HG03354 (cell line): ENCODE data around the gene EOMES.

Source experiments
- ATAC-seq: cut with Tn5 transposase; IDR thresholded peaks from one replicate; pipeline ENCODE4 v1.9.1; 2021; ENCODE audit warnings: mild to moderate bottlenecking; ENCODE audit not compliant: unreplicated experiment, poor library complexity, severe bottlenecking

Gene EOMES

DNA sequence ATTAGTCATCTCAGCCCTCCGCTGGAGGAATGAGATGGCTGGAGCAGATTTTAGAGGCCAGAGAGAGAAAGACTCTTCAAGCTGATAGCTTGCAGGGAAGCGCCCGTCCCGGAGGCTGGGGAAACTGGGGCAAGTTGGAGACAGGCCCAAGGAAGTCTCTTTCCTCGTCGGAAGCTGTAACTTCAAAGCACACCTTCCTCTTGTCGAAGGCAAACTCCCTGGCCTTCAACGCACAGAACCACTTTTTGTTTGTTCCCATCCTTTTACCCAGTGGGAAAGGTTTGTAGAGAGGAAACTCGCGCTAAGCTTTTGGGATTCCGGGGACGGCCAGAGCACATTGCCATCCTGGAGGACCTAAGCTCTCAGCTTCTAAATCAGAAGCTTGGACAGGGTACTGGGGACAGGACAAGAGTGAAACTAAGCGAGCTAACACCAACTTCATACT is 900 bp upstream of the EOMES start:
- ATAC-seq = no peak

DNA sequence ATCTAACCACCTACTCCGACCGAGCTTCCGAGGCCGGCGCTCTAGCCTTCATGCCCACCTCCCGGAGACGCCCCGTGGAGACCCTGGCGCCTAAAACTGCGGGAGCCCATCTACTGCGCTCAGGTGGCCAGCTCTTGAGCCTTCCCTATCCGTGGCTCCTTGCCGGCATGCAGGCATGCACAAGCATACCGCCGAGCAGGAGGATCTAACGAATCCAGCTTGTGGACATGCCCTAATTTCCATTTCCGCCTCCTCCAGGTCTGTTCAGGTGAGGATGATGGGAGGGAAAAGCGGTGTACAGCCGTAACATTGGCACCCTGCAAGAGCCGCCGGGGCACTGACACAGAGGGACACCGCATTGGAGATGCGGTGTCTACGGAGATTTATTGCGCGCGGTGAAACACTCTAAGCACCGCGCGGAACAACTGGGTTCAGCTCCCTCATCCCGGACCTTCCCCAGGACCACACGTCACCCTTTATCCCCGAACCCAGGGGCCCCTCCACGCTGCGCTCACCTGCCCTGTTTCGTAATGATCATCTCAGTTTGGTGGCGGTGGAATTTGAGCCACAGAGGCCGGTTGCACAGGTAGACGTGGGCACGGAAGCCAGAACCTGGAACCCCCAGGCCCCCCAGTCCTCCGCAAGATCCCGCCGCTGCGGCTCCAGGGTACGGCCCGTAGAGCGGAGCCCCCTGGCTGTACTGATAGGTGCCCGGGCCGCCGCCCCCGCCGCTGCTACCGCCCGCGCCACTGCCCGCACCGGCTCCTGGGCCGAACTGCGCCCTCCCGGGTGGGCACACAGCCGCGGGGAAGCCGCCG is 1.0 kb downstream of the EOMES start:
- no peak for ATAC-seq

DNA sequence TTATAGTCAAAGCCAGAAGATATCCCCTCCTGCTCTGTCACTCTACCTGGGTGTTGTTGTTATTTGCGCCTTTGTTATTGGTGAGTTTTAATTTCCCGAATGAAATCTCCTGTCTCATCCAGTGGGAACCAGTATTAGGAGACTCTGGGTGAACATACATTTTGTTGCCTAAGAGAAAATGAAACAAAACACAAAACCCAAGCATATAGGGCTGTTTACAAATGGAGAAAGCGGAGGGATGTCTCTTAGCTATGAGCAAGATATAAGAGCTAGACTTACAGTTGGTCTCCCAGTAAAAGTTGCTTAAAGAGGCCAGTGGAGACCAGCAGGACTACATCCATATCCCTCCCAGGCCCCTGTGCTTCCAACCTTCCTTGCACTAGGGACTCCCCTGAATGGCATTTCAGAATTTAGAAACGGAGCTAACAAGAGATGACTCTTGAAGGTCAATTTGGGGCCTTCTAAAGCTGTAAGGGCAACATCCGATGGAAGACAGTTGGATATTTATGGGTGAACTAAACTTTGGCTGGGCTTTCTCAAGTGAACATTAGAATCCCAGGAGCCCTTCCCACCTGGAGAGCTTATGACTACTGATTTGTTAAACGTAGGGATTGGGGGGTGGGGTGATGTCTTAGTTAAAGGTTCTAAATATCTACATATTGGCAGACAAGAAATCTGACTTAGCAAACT is 2.7 kb downstream of the EOMES start:
- ATAC-seq = no peak

DNA sequence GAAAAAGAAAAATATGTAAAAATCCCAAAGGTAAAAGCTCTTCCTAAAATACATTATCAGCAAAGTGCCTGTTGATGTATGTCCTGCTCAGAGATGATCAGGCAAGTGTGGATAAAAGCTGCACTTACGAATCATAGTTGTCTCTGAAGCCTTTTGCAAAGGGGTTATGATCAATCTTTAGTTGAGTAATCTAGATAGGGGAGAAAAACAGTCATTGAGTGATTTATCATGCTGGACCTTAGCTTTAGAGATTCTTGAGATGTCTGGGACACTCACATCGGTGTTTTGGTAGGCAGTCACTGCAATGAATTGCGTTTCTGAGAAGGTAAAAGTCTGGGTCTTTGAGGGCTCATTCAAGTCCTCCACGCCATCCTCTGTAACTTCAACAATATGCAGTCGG is 3.7 kb downstream of the EOMES start:
- no peak for ATAC-seq

DNA sequence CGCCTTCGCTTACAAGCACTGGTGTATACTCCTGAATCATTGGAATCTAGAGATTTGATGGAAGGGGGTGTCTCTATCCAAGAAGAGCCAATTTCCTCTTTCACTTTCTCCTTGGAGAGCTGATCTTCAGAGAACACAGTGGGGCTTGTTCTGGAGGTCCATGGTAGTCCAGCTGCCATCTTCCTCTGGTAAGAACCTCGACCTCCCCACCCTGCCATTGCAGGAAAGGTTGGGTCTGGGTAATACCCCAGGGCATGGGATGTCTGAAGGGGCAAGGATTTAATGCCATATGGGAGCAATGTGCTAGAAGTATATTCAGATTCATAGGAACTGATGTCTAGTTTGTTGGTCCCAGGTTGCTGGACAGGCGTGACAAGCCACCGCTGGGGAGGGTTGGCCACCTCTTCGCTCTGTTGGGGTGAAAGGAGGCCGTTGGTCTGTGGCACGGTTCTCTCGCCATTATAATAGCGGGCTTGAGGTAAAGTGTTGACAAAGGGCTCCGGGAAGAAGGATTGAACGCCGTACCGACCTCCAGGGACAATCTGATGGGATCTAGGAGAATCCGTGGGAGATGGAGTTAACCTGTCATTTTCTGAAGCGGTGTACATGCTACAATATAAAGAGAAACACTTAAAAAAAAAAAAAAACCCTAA is 4.8 kb downstream of the EOMES start:
- no peak for ATAC-seq

DNA sequence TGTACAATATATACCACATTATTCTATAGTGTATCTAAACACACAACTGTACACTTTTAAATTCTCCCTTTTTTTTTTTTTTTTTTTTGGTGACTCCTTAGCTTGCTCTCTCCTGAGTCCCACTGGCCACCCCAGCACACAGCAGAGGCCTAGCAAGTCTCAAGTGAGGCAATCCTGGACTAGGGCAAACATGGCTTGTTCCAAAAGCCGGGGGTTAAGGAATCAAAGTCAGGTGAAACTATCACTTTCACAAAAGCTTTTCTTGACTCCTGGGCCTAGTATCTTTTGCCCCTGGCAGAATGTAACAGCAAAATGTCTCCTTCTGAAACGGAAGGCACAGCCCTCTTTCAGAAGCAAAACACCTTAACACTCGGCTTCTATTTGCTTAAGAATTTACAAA is 5.8 kb downstream of the EOMES start:
- ATAC-seq = no peak

DNA sequence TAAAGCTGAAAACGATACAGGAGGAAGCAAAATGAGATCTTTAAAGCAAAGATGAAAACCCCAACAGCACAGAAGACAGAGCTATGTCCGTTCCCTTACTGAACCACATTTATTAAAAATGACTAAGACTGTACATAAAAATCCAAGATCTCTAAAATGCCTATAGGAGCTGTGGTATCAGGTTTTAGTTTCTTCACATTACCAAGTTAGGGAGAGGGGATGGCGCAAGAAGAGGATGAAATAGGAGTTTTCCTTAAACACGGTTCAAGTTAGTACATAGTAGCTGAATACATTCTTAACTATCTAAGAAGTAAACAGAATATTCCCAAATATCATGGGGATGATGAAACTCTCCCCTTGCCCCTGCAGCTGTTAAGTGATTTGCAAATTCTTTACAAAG is 6.3 kb downstream of the EOMES start:
- ATAC-seq = no peak

DNA sequence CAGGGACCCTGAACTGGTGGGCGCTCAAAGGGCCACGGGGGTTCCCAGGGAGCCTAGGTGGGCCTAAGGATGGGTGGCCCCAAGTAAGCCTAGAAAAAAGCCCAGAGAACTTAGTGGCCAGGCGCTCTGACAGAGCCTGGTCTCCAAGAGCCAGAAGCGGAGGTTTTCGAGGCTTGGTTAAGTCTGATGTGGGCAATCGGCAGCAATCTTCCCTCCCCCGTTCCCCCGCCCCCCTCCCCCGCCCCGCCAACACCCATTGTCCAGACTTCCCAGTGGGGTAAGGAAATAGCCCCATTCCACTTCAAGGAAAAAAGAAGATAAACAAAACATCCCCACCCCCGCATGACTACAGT is 6.7 kb downstream of the EOMES start:
- no peak for ATAC-seq

DNA sequence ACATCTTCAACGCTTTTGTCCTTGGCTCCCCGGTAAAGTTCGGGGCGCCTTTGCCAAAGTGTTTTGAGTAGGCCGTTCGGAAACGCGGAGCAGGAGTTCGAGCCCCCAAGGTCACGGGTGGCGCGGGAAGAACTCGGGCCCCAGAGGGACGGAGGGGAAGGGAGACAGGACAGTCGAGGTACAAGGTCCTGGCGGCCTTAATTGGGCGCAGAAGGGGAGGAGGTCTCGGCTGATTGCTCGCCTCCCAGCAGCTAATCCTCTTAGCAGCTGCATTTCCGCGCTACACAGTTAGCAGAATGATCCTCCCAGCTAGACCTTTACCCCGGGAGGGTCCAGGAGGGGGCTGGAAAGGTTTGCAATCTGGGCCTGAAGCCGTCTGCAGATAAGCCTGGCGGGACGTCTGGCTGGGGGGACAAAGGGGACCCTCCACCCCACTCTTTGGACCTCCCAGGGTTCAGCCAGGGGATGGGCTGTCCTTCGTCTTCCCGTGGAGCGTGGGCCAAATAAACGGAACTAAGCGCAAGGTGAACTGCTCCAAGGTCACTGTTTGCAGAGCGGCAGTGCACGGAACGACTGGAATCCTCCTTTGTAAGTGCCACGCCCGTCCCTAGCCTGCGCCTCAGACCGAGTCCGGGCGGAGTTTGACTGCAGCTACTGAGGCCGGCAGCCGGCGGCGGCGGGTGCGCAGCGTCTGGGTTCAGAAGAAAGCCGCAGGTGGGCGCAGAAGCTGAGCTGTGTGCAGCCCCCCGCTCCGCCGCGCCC is 7.2 kb downstream of the EOMES start:
- ATAC-seq = no peak

DNA sequence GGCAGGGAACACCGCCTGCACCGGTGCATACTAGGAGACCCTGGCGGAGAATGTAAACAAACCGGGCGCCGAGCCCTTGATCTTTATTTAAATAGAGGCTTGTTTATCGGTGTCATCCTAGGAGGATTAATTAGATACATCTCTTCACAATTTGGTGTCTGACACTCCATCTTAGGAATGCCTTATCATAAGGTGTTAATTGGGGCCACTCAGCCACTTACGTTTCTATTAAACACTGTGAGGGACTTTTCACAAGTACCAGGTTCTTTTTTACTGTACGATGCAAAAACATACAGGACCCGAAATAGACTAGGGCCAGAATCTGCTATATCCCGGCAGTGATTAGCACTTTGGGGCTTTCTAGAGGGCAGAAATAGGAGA is 8.0 kb downstream of the EOMES start:
- ATAC-seq = no peak

DNA sequence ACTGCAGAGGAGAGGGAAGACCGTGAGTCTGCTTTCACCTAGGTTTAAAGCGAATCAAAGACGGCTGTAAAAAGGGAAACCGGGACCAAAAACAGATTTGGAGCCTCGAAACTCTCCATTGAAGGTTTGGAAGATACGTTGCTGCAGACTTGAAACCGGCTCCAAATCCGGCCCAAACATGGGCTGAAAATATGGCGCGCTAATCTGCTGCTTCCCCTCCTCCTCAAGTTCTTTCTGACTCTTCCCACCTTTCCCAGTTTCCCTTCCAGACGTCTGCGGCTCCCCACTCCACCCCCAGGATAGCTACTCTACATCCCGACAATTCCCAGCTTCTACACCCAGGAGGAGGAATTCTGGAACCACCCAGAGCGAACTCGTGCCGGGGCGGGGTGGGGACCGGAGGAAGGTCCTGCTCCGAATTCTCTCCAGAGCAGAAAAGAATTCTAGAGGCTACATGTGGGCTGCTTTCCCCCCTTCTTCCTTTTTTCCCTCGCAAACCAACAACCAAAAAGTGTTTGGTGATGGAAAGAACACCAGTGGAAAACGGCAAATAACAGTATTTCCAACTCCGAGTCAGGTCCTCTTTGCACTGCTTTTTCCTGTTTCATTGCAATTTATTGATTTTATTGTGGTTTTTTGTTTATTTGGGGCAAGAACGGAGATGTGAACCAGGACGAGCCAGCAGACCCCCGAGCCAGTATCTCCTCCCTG is 8.5 kb downstream of the EOMES start:
- no peak for ATAC-seq

DNA sequence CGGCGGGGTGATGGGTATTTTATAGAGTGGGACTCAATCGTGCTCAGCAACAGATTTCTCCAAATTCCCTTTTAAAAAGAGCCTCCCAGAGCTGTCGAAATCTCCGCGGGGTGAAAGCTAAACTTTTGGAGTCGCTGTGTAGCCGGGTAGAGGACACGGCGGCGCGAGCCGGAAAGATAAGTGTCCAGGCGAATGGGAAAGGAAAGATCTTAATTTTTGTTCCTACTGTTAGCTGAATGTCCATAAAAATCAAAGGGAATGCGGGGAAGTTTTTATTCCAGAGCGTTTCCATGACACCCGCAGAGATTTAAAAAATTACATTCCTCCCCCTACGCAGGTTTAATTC is 9.1 kb downstream of the EOMES start:
- ATAC-seq = no peak

DNA sequence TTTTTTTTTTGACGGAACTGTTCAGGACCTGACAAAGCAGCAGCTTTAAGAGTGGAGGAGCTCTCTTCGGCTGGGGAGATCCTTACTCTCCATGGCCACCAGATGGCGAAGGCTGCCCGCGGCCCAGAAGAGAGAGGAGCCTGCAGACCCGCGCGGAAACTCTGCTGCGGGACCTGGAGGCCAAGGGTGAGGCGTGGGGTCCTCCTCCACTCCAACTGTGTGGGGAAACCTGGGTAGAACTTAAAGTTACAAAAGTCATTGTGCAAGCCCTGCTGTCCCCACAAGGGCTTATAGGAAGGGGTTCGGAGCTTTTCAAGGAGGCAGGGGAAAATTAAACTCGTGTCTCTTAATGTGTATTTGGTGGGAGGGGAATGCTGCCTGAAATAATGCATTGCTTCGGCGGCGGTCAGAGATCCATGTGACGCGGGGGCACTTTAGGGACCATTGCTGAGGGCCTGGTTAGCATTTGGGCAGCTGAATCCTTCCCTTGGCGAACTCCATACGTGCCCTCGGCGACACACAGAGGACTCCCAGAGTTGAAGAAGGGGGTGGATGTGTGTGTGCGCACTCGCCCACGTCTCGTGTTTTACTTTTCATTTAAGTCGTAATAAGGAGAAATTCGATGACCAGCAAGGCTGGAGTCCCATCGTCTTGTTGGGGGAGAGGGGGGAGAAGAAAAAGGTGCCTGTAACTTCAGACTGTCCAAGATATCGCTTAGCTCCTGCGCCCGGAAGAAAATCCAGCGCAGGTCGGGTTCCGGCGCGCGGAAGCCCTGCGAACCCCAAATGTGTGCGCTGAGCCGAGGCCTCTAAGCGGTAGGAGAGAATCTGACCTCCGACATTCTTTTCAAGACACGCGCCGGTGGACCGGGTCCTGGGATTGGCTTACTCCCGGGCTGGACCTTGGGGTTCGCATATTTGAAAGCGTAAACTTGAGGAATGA is 9.7 kb downstream of the EOMES start:
- ATAC-seq = peak; percentile 95

DNA sequence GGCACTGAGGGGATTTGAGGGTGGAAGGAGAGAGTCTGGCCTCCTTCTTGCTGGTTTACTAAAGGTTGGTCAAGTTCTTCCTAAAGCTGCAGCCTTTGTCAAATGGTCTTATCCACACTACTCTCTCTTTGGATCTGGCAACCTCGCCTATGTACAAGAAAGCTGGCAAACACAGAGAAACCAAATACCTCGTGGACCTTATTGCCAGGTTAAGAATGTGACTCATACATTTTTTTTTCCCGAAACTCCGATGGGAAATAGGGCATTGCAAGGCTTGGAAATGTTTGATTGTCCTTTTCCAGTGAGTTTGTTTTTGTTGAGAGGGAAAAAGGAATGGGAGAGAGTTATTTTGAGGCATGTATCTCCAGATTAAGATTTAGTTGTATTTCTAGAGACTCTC is 13.9 kb downstream of the EOMES start:
- no peak for ATAC-seq

DNA sequence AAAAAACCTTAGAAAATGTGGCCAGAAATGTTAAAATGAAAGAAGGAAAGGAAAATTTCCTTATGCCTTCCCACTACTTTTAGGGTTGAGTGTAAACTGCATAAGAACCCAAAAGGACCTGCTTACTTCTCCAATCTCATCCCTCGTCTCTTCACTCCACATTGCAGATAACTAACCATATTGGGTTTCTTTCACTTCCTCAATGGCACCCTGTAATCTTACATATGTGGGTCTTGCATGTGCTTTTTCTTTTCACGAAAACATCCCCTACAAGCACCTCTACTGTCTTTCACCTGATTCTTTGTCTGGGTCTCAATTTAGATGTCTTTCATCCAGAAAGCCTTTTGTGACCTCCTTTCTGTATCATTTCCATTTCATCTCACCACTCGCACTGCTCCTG is 23.1 kb downstream of the EOMES start:
- ATAC-seq = no peak

DNA sequence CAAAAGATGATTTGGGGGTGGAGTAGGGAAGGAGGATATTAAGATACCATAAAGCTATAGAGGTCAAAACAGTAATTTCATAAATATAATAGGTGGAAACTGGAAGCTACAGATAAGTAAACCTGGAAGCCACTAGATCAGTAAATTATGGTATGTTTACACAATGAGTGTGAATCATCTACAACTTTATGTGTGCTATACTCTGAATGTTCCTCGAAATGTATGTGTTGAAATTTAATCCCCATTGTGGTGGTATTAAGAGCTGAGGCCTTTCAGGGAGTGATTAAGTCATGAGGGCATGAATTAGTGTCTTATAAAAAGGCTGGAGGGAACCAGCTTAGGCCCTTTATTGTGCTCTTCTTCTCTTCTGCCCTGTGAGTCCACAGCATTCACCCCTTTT is 25.2 kb downstream of the EOMES start:
- ATAC-seq = no peak

DNA sequence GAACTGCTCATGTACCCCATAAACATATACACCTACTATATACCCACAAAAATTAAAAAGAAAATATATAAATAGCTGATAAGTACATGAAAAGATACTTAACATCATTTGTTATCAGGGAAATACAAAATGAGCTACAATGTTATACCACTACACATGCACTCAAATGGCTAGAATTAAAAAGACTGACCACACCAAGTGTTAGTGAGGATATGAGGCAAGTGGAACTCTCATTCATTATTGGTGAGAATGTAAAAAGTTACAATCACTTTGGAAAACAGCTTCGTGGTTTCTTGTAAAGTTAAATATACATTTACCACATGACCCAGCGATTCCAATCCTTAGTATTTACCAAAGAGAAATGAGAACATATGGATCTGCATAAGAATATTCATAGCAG is 26.5 kb downstream of the EOMES start:
- no peak for ATAC-seq

DNA sequence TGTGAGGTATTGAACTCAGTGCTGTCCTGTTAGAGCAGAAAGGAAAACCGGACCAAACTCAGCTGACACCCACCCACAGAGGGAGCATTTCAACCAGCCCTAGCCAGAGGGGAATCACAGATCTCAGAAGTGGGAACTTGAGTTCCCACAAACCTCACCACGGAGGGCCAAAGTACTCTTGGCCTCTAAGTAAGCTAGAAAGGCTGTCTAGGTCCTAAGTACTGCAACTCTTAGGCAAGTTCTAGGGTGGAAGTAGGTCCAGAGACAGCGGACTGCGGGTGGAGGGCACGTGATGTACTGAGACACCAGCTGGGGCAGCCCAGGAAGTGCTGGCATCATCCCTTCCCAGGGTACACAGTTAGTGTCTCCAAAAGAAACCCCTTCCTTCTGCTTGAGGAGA is 34.1 kb downstream of the EOMES start:
- no peak for ATAC-seq

DNA sequence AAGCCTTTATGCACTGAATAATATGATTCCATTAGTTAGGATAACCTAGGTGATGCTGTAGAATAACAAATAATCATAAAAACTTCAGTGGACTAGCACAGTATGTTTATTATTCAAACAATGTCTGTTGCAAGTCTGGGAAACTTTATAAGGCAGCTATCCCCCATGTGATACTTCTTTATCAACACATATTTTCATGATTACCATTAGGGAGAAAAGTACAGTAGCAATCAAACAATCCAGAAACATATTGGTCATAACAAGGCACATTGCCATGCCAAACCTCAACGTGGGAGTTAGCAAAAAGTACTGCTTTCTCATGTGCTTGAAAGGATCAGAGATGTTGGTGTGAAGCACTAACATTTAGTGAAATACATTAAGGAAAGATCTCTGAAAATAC is 35.5 kb downstream of the EOMES start:
- ATAC-seq = no peak
